Tibial artery (tissue), 4 donors: ENCODE data around the gene UBE3B.
A peak's percentile ranks its signal among the peaks of the same experiment; 100 is the strongest.
"Not testable (repeated sequence)": the region's sequence is repeated elsewhere in the genome, so short reads cannot be mapped to it uniquely, and the experiment has no call there.

Experiments
- DNase-seq, 2 donors: peaks; one replicate each; pipeline ENCODE4 v3.0.0-alpha.2; 2019
- H3K27ac ChIP-seq, 2 donors: fragments of 200-600 bp; sonication (generic) in 1 of 2; 1 replicate in 1 of 2; 2 replicates in 1 of 2; pipeline ENCODE4 v1.5.1; 2018 to 2019; ENCODE audit warnings: mild to moderate bottlenecking in 1 of 2
- H3K27me3 ChIP-seq, 2 donors: fragments of 200-600 bp; sonication (generic) in 1 of 2; one replicate each; pipeline versions ENCODE4 v1.5.1 to v1.6.0; 2016 to 2019
- H3K36me3 ChIP-seq, 3 donors: fragments of 200-600 bp; sonication (generic) in 2 of 3; one replicate each; pipeline ENCODE4 v1.5.1; 2016 to 2019; ENCODE audit warnings: mild to moderate bottlenecking in 2 of 3
- H3K4me1 ChIP-seq, 4 donors: fragments of 200-600 bp; sonication (generic) in 2 of 4; 1 replicate in 3 of 4; 2 replicates in 1 of 4; pipeline ENCODE4 v1.5.1; 2016 to 2019
- H3K4me3 ChIP-seq, 2 donors: fragments of 200-600 bp; sonication (generic) in 1 of 2; 1 replicate in 1 of 2; 2 replicates in 1 of 2; pipeline ENCODE4 v1.5.1; 2018 to 2019; ENCODE audit warnings: mild to moderate bottlenecking in 2 of 2
- H3K9me3 ChIP-seq, 3 donors: fragments of 200-600 bp; sonication (generic) in 1 of 3; one replicate each; pipeline ENCODE4 v1.5.1; 2016 to 2019
- CTCF ChIP-seq, 2 experiments: fragments of 200-600 bp in 1 of 2; fragments of 450-650 bp in 1 of 2; IDR thresholded peaks; one replicate each; pipeline ENCODE4 v1.5.1; 2017 to 2019; ENCODE audit warnings: antibody characterized with exemption in 2 of 2, mild to moderate bottlenecking in 1 of 2, moderate library complexity in 1 of 2
- intact Hi-C: fragments of 100-400 bp; cut with DNase I; formaldehyde crosslinking; loops from one replicate; pipeline ENCODE4 v1.15.0; 2023; ENCODE audit warnings: low total_unique reads

UBE3B gene

GRCh38 chr12:109467978-109468676 lies 9.3 kb upstream of the UBE3B start:
- H3K36me3 ChIP-seq, result peaks cover 18 to 49% (median 33%) of the 10 kb centered on the region in 3 donors
- H3K27me3 ChIP-seq, result no peaks in the 10 kb centered on the region
- peak overlapping the region; percentile 84 to 95 for H3K27ac ChIP-seq
- intact Hi-C loops, result no loop called here
- DNase-seq, result no peak
- no peak overlapping the region for H3K4me3 ChIP-seq
- peaks cover 0 to 100% (median 88%) of the 10 kb centered on the region in 4 donors for H3K4me1 ChIP-seq
- TF ChIP-seq CTCF (IDR thresholded peaks at IDR 0.05), result no peak
- H3K9me3 ChIP-seq, result no peaks in the 10 kb centered on the region

- no peak for DNase-seq
- peaks cover 0 to 100% (median 86%) of the 10 kb centered on the region in 4 donors for H3K4me1 ChIP-seq
- H3K9me3 ChIP-seq, result no peaks in the 10 kb centered on the region
- intact Hi-C loops, result no loop called here
- no peak overlapping the region for H3K4me3 ChIP-seq
- H3K36me3 ChIP-seq, result peaks cover 18 to 49% (median 33%) of the 10 kb centered on the region in 3 donors
- H3K27ac ChIP-seq, result peak overlapping the region; percentile 10 to 95
- TF ChIP-seq CTCF (IDR thresholded peaks at IDR 0.05), result no peak
- no peaks in the 10 kb centered on the region for H3K27me3 ChIP-seq
These were observed 7.9 kb upstream of the UBE3B start for GRCh38 chr12:109469517-109469916.

DNA sequence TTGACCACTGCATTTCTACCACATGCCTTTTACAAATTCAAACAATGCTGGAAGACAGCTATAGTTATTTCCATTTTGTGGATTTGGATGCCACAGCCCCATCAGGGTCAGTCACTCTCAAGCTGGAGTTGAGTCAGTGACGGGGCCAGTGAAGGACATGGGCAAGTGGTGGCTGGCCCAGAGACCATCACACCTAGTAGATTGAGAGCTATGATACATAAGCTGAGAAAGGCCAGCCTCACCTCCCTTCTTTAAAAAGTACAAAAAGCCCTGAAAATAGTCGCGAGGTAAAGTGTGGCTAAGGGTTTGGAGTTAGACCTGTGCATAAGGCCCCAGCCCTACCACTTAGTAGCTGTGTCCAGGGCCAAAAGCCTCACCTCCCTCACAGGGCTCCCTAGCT lies 4.4 kb upstream of the UBE3B start:
- H3K4me1 ChIP-seq, result peaks cover 0 to 82% (median 71%) of the 10 kb centered on the region in 4 donors

GRCh38 chr12:109473526-109474270 lies 3.7 kb upstream of the UBE3B start:
- H3K27me3 ChIP-seq, H3K4me3 ChIP-seq, H3K9me3 ChIP-seq, intact Hi-C loops, DNase-seq: not testable (repeated sequence)
- Histone ChIP-seq H3K27ac (peak overlapping the region; percentile 25 to 96), H3K36me3 (peaks cover 9 to 22% (median 9%) of the 10 kb centered on the region in 3 donors), H3K4me1 (peaks cover 0 to 82% (median 72%) of the 10 kb centered on the region in 4 donors)

More for the DNA sequence above, 4.4 kb upstream of the UBE3B start:
- H3K27ac ChIP-seq, result peak overlapping the region; percentile 25 to 96
- peaks cover 13 to 29% (median 15%) of the 10 kb centered on the region in 3 donors for H3K36me3 ChIP-seq
- H3K9me3 ChIP-seq, result no peaks in the 10 kb centered on the region
- intact Hi-C loops, result no loop called here
- no peak overlapping the region for H3K4me3 ChIP-seq
- DNase-seq, result no peak
- TF ChIP-seq CTCF (IDR thresholded peaks at IDR 0.05), result no peak
- no peaks in the 10 kb centered on the region for H3K27me3 ChIP-seq

DNA sequence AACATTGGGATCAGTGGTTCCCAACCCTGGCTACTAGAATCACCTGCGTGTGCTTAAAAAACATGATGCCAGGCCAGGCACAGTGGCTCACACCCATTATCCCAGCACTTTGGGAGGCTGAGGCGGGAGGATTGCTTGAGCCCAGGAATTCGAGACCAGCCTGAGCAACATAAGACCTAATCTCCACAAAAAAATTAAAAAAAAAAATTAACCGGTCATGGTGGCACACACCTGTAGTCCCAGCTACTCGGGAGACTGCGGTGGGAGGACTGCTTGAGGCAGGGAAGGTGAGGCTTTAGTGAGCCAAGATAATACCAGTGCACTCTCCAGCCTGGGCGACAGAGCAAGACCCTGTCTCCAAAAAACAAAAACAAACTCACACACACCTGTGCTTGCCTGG lies 2.3 kb upstream of the UBE3B start:
- peak overlapping the region; percentile 90 to 97 for H3K4me3 ChIP-seq
- DNase-seq, result no peak

More for the DNA sequence above, 2.3 kb upstream of the UBE3B start:
- intact Hi-C loops, result no loop called here
- H3K36me3 ChIP-seq, result peaks cover 0 to 8% (median 0%) of the 10 kb centered on the region in 3 donors
- H3K27me3 ChIP-seq, result no peaks in the 10 kb centered on the region
- no peaks in the 10 kb centered on the region for H3K9me3 ChIP-seq
- H3K4me1 ChIP-seq, result peaks cover 0 to 81% (median 70%) of the 10 kb centered on the region in 4 donors
- H3K27ac ChIP-seq, result peak overlapping the region; percentile 94 to 96
- no peak for TF ChIP-seq CTCF (IDR thresholded peaks at IDR 0.05)
